ENCODE measurements around the gene CENPF.

The CENPF gene

DNA sequence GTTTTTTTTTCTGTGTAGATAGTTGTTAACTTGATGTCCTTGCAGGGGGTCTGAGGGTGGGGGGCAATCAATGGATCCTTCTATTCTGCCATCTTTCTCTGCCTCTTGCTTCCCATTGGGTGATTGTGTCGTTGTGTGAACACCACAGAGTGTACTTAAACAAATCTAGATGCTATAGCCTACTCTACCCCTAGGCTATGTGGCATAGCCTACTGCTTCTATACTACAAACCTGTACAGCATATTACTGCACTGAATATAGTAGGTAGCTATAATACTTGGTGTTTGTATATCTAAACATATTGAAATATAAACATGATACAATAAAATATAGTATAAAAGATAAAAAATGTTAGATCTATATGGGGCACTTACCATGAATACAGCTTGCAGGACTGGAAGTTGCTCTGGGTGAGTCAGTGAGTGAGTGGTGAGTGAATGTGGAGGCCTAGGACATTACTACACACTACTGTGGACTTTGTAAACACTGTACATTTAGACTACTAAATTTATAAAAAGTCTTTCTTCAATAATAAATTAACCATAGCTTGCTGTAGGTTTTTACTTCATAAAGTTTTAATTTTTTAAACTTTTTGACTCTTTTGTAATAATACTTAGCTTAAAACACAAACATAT lies 105.4 kb downstream of the CENPF start:
- DNase-seq (ENCODE audit: low spot score), result no peak

DNA sequence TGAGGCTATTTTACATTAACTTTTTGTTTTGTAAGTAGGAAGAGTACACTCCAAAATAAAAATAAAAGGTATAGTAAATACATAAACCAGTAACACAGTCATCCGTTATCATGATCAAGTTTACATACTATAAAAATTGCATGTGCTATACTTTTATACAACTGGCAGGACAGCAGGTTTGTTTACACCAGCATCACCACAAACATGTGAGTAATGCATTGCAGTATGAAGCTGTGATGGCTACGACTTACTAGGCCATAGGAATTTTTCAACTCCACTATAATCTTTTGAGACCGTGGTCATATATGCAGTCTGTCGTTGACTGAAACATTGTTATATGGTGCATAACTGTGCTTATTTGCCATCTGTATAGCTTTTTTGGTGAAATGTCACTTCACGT lies 106.2 kb downstream of the CENPF start:
- no peak for DNase-seq (ENCODE audit: low spot score)

DNA sequence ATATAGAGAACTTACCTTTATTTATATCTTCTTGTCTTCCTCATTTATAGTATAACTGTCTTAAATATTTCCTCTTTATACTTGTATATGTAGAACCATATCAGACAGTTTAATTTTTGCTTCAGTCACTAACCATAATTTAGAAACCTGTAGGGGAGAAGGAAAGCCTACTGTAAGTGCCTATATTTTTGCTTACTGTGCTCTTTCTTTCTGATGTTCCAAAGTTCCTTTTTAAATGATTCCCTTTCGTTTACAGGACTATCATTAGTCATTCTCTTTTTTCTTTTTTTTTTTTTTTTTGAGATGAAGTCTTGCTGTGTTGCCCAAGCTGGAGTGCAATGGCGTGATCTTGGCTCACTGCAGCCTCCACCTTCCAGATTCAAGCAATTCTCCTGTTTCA lies 109.7 kb downstream of the CENPF start:
- no peak for DNase-seq (ENCODE audit: low spot score)

All from D341Med (cell line).